Endothelial cell of umbilical vein (primary cell): ENCODE data around the gene ITFG1.

ENCODE experiments used
- CTCF ChIP-seq, 2 donors: IDR thresholded peaks; 1 replicate in 1 of 2; 2 replicates in 1 of 2; pipeline ENCODE4 v1.5.1; 2011; ENCODE audit warnings: low read length in 2 of 2, mild to moderate bottlenecking in 2 of 2, moderate library complexity in 2 of 2, control low read depth in 1 of 2, inconsistent platforms in 1 of 2, low read depth in 1 of 2; ENCODE audit not compliant: insufficient read depth in 1 of 2; ENCODE audit errors: extremely low read depth in 1 of 2
- POLR2A ChIP-seq: IDR thresholded peaks from 2 replicates; pipeline ENCODE4 v1.6.1; 2012; ENCODE audit warnings: low read depth, mild to moderate bottlenecking, control low read depth, low read length

GRCh38 chr16:47426806-47427205 is 34.1 kb downstream of the ITFG1 start:
- TF ChIP-seq CTCF (IDR thresholded peaks at IDR 0.05; ENCODE audit: extremely low read depth in 1 of 2, insufficient read depth in 1 of 2, low read depth in 1 of 2, low read length in 2 of 2) (no peak), POLR2A (no peak)
